Measurements from ENCODE around the gene CDX2.

- TF ChIP-seq POLR2AphosphoS5 (IDR thresholded peaks at IDR 0.05; ENCODE audit: low read depth, low read length) (no peak), POLR2A (IDR thresholded peaks at IDR 0.05; ENCODE audit: low read depth, low read length) (no peak), TAF1 (IDR thresholded peaks at IDR 0.05; ENCODE audit: borderline replicate concordance, low read depth, low read length) (no peak)
These were observed 53.6 kb downstream of the CDX2 start for GRCh38 chr13:27915301-27916207.
